H7 (cell line): ENCODE results near the gene NPS. TPM values are rescaled to one million over a fixed set of nuclear protein-coding genes. Genes with fewer than 3 reads are reported as not detected.

Source experiments
- DNase-seq: peaks from one replicate; pipeline ENCODE4 v3.0.0; 2012
- H3K27me3 ChIP-seq: 2 replicates; pipeline ENCODE4 v1.6.0; 2011; ENCODE audit warnings: mild to moderate bottlenecking, low read length; ENCODE audit not compliant: control insufficient read depth, insufficient read depth
- H3K36me3 ChIP-seq: replicated peaks from 2 replicates; pipeline ENCODE4 v1.5.1; 2011; ENCODE audit warnings: low read length; ENCODE audit not compliant: control insufficient read depth, insufficient read depth
- H3K4me3 ChIP-seq: 2 replicates; pipeline ENCODE4 v1.5.1; 2011; ENCODE audit warnings: low read depth, mild to moderate bottlenecking, control low read depth, low read length, moderate library complexity; ENCODE audit not compliant: insufficient read depth
- total RNA-seq: library from RNA; depleted of rRNA; stranded (reverse); fragments of >200 nt; shearing (Covaris generic); gene quantifications from 2 replicates; pipeline ENCODE4 v1.2.3, GENCODE V29; 2014

Gene NPS
- total RNA-seq, 1 experiment from 2014 or later: not detected

DNA sequence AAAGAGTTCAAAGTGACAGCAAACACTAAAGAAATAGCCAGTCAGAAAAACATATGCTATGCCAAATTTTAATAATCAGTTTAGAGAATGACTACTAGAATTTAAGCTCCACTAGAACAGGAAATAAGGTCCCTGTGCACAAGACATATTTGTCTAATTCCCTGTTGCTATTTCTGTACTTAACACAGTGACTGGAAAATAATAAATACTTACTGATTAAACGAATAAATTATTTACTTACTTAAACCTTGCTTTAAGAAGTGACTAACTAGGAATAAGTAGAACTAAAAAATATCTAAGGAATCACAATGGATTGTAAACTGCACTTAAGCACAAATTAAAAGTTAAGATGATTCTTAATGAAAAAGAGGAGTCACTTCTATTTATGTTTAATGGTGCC lies 22.3 kb downstream of the NPS start:
- Histone ChIP-seq H3K36me3 (no peaks in the 10 kb centered on the region), H3K27me3 (no peaks in the 10 kb centered on the region), H3K4me3 (no peak overlapping the region)
- DNase-seq: no peak

DNA sequence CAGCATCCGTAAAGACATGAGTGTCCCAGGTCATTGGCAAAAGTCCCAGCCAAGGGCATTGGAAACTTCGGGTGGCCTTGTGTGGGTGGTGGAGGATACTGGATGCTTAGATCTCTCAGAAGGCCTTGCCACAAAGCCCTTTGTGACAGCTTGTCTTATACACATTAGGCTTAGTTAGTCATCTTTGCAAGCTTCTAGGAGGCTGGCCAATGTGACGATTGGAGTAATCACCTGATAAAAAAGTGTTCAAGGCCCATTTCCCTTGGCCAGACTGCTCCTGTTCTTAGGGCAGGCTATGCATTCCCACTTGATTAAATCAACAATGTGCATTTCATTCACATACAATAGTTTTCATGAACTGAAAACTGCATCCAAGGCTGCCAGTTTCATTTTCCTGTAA lies 26.9 kb downstream of the NPS start:
- Histone ChIP-seq H3K36me3 (no peaks in the 10 kb centered on the region), H3K4me3 (no peak overlapping the region), H3K27me3 (no peaks in the 10 kb centered on the region)
- no peak for DNase-seq

DNA sequence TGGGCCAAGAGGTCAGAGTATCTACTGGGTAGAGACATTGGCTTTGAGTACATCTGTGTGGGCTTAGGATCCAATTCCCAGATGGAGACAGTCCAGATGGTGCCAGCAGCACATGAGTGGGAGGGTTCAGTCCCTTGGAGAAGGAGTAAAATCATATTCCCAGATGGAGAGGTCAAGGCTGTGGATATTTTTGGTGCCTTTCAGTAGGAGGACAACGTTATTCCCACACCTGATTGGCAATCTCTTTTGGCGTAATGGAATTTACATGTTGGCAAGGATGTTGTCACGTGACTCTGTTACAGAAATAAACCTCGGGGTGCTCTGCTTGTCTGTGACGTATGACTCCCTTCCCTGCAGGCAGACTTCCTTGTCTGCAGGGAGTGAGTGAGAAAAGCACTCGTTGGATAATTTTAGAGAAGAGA lies 27.6 kb downstream of the NPS start:
- DNase-seq: no peak
- Histone ChIP-seq H3K36me3 (no peaks in the 10 kb centered on the region), H3K4me3 (no peak overlapping the region), H3K27me3 (no peaks in the 10 kb centered on the region)

DNA sequence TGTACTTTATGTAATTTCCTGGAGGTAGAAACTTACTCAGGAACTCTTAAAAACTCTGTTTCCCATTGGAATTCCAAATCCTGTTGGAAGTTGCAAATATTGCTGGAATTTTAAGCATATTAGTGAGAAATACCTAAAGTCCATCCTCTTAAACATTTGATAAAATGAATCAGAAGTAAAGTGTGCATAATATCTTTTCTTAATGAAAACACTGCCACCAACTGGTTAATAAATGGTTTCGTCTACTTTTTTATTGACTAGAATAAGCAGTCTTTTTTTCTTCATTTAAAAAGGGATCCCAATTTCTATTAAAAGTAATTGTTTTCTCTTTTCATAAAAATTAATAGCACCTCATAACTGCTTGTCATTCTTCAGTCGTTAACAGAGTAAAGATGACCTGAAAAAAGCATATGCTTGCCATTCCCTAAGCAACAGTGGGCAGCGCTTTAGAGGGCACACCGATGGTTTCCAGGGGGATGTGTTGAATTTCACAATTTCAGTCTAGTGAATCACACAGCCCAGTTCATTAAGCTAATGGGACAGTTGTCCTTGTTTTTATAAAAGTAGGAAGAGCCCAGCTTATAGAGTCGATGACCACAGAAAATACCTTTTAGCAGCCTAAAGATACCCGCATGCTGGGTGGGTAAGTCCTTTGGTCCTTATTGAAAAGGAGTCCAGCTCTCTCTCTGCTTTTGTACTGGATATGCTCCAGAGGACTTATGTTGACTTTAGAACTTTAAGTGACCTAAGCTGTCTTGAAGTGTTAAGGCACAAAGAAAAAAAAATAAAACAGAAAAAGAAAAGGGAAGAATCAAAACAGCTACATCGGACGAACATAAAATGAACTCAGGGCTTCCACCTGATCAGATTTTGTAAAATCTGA lies 28.5 kb downstream of the NPS start:
- no peak for DNase-seq
- Histone ChIP-seq H3K36me3 (no peaks in the 10 kb centered on the region), H3K27me3 (no peaks in the 10 kb centered on the region), H3K4me3 (no peak overlapping the region)

DNA sequence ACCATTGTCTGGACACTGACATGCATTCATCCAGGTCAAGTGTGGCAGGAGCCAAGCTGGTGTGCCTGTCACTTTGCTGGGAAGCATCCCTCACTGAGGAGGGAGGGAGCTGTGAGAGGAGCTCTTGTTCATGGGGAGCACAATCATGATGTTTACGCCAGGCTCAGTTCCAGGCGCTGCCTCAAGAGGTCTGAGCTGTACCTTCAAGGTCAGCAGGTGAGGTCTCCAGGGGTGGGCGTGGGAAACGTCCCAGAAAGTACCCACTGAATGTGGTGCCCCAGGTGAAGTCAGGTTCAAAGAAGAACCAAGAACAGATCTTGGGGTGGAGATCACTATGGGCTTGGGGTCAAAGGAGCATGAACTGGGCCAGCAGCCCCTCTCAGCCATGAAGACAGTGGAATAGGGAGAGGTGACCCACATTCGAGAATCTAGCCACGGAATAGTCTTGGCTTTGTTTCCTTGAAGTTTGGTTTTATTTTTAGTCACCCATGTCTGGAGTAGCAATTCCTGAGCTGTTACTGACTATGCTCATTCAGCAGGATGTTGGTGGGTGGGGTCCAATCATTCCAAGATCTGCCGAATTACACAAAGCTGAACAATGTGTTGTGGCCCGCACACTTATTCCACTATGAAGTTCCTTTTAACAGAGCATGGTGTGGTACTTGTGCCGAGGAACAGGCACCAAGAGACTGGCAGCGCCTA lies 29.3 kb downstream of the NPS start:
- Histone ChIP-seq H3K4me3 (no peak overlapping the region), H3K36me3 (no peaks in the 10 kb centered on the region), H3K27me3 (no peaks in the 10 kb centered on the region)
- no peak for DNase-seq

DNA sequence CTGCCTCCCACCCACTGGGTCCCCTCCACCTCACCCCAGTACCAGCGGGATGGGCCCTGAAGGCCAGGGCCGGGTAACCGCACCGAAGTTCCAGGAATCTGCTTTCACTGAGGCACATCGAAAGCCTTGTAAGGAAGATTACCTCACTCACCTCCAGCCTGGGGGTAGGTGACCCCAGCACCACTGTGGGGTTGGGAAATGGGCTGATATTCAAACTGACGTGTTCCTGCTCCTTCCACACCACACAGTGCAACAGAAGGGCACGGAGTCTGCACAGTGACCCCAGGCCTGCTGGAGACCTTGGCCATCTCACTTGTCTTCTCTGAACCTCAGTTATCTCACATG lies 29.8 kb downstream of the NPS start:
- Histone ChIP-seq H3K36me3 (no peaks in the 10 kb centered on the region), H3K27me3 (no peaks in the 10 kb centered on the region), H3K4me3 (no peak overlapping the region)
- no peak for DNase-seq

DNA sequence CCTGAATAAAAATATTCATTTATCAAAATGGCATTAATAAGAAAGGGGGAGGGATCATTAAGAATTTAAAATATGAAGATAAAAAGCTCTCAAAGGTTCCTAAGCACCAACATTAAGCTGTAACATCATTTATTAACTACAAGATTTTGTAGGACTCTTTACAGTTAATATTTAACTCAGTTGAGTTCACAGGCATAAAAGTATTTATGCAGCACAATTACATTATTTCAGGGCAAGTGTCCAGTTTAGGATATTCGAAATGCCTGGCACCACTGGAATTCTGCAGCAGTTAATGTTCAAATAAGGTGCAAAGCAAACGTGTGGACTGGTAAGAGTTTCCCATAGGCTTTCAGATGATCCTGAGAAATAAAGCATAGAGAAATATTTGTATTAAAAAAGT lies 30.5 kb downstream of the NPS start:
- DNase-seq: no peak
- Histone ChIP-seq H3K27me3 (no peaks in the 10 kb centered on the region), H3K36me3 (no peaks in the 10 kb centered on the region), H3K4me3 (no peak overlapping the region)

DNA sequence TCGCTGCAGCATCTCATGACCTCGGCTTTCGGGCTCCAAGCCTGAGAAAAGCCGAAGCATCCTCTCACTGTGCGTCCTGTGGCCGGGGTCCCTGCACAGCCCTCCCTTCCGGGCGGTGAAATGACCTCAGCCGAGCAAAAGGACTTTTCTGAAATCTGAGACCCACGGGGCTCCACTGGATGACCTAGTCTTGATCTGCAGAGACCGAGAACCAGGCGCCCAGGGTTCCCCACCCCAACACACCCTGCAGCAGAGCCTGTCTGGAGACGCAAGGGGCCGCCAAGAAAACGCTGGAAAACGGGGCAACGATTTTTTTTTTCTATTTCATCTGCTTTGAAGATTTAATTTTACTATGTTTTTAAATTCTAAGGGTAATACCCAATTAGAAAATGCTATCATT lies 31.7 kb downstream of the NPS start:
- no peak for DNase-seq
- Histone ChIP-seq H3K4me3 (no peak overlapping the region), H3K36me3 (no peaks in the 10 kb centered on the region), H3K27me3 (no peaks in the 10 kb centered on the region)

DNA sequence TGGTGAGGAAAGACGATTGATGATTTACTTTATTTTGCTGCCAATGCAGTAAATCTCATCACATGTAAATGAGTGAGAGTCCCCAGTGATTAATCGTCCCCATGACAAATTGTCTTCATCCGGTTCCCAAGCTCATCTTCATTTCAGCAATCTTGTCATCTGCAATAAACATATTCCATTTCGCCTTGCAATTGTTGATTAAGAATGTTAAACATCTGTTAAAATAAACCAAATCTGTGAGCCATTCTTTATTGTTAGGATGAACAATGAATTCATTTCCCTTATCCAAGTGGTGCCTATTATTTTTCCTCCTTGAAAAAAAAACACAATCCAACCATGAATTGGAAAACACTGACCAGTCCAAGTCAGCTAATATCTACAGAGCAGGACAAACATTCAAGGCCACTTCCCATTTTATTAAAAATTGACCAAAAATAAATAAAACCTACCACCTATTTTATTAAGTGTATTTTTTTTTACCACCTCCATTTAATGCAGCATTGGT lies 36.5 kb downstream of the NPS start:
- no peak overlapping the region for H3K4me3 ChIP-seq
- no peaks in the 10 kb centered on the region for H3K27me3 ChIP-seq
- no peaks in the 10 kb centered on the region for H3K36me3 ChIP-seq
- DNase-seq: no peak

DNA sequence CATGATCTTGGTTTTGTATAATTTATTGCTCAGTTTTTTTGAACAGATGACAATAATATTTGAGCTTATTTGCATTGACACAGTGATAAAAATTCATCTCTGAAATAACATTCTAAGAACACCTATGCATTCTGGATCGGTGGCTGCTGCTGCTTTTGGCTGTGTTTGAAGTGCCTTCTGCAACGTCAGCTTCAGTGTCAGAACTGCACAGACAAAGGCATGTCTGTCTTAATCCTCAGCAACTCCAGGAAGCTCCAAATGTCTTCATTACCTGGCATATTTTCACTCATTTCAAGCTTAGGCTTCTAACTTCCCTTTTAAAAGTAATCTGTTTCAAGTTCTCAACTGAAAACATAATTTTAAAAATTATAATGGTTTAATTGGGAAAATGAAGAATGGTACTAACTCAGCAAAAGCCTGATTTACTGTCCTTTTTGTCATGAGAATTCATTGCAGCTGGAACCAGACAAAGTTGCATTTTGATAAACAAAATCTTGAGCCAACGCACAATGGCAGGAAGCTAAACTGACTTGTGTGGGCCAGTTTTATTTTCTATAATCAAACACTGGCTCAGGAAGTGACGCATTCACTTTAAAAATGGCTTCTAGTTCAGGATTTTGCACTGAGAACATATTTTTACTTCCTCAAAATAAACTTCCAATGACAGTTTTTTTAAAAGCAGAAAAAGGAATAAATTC lies 38.7 kb downstream of the NPS start:
- H3K27me3 ChIP-seq: no peaks in the 10 kb centered on the region
- H3K4me3 ChIP-seq: no peak overlapping the region
- H3K36me3 ChIP-seq: no peaks in the 10 kb centered on the region
- no peak for DNase-seq

DNA sequence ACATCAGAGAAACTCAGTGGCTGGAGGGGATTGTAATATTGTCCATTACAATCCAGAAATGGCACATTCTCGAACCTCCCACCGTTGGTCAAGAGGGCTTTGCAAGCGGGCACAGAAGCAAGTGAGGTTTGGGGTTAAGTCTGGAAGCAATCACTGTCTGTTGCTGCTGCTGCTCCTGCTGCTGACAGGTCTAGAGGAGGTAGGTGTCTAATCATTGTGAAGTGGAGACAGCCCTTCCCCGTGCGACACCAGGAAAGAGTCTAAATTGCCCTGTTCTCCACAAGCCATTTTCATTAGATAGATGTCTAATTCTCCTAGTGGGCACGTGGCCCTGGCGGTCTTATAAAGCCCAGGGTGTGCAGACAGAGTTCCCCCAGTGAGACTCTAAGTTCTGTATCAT lies 43.5 kb downstream of the NPS start:
- DNase-seq: no peak
- no peaks in the 10 kb centered on the region for H3K27me3 ChIP-seq
- H3K36me3 ChIP-seq: no peaks in the 10 kb centered on the region
- no peak overlapping the region for H3K4me3 ChIP-seq

DNA sequence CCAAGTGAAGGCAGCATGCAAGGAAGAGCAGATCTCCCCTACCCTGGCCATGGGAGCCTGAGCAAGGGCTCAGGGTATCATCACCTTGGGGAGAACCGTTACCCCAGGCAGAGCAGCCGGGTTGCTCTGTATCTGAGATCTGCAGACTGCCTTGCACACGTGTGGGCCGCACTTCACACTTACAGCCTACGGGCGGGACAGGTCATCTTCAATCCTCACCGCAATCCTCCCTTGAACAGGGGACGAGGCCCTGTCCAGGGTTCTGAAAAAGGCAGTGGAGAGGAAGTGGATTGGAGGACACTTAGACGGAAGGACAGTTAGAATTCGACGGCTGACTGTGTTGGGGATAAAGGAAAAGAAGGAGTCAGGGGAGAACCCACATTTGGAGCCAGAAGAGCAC lies 51.4 kb downstream of the NPS start:
- H3K36me3 ChIP-seq: no peaks in the 10 kb centered on the region
- DNase-seq: peak; percentile 56
- no peaks in the 10 kb centered on the region; the same call in 1 of the 2 replicates for H3K27me3 ChIP-seq
- H3K4me3 ChIP-seq: no peak overlapping the region
